Cardiac septum (tissue), 1 donor: ENCODE measurements around the gene LAMA4. TPM values are rescaled to one million over a fixed set of nuclear protein-coding genes. Genes with fewer than 3 reads are reported as not detected.

ENCODE experiments used
- DNase-seq: peaks from one replicate; pipeline ENCODE4 v3.0.0-alpha.2; 2020; ENCODE audit warnings: low spot score
- intact Hi-C: fragments of 100-400 bp; cut with DNase I; formaldehyde crosslinking; loops from one replicate; pipeline ENCODE4 v1.14.0; 2022
- long read RNA-seq: library from polyadenylated mRNA; unstranded; transcript quantifications from one replicate; pipeline ENCODE4 v2.0.0, GENCODE V29; 2021
- total RNA-seq: library from RNA; stranded (reverse); fragmentation: NEBNext Ultra II Directional; extraction: Animal tissue kit (Norgen Biotek cat#: 25700); gene quantifications from one replicate; pipeline ENCODE4 v1.2.1, GENCODE V29; 2021
- donor health status: DM: no; HTN: no; CAD: no.

Gene LAMA4, protein sequence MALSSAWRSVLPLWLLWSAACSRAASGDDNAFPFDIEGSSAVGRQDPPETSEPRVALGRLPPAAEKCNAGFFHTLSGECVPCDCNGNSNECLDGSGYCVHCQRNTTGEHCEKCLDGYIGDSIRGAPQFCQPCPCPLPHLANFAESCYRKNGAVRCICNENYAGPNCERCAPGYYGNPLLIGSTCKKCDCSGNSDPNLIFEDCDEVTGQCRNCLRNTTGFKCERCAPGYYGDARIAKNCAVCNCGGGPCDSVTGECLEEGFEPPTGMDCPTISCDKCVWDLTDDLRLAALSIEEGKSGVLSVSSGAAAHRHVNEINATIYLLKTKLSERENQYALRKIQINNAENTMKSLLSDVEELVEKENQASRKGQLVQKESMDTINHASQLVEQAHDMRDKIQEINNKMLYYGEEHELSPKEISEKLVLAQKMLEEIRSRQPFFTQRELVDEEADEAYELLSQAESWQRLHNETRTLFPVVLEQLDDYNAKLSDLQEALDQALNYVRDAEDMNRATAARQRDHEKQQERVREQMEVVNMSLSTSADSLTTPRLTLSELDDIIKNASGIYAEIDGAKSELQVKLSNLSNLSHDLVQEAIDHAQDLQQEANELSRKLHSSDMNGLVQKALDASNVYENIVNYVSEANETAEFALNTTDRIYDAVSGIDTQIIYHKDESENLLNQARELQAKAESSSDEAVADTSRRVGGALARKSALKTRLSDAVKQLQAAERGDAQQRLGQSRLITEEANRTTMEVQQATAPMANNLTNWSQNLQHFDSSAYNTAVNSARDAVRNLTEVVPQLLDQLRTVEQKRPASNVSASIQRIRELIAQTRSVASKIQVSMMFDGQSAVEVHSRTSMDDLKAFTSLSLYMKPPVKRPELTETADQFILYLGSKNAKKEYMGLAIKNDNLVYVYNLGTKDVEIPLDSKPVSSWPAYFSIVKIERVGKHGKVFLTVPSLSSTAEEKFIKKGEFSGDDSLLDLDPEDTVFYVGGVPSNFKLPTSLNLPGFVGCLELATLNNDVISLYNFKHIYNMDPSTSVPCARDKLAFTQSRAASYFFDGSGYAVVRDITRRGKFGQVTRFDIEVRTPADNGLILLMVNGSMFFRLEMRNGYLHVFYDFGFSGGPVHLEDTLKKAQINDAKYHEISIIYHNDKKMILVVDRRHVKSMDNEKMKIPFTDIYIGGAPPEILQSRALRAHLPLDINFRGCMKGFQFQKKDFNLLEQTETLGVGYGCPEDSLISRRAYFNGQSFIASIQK (N-terminal part only)
- total RNA-seq: 93.9 TPM
- long read RNA-seq, full-length matches to known transcripts: 29 of 70 reads
- long read RNA-seq, partial matches to known transcripts: 27 of 70 reads
- long read RNA-seq, other reads (novel, unspliced or antisense): 14 of 70 reads

DNA sequence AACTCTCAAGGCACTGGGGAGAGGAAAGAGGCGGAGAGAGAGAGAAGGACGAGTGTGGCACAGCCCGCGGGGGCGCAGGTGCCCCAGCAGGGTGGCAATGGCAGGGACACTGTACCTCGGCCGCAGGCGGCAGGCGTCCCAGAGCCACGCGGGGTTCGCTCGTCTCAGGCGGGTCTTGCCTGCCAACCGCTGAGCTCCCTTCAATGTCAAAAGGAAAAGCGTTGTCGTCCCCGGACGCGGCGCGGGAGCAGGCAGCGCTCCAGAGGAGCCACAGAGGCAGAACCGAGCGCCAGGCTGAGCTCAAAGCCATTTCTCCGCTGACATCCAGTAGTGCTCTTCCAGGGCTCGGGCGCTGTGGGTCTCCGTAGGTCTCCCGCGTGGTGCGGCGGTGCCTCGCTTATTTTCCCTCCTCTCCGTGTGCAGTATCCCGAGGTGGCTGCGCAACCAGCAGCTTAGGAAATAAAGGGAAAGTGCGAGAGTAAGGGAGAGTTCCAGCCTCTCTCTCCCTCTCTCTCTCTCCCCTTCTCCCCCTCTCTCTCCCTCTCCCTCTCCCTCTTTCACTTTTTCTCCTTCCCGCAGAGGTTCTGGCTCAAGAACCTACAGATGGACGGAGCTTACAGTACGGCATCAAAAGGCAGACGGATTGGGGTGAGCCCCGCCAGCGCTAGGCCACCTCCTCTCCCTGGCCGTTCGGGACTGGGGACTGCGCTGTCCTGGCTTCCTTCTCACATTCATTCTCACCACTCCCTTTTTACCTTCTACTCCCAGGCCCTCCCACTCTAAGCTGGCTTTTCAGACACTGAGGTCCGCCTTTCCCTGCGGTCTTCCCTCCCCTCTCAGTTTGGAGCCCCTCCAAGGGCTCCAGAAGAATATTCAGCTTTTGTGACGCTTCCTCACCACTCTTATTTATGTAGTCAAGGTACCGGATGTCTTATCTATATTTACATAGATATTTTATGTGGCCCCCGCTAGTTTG is at the start of gene LAMA4:
Gene LAMA4, minus strand, starts transcription at position 727 of the 976 bp plus-strand sequence. Its CDS starts 417 bp downstream, at position 310.
- intact Hi-C loops: loop anchor here (2.0 to 5.0 kb wide), 2 partner anchors 15 to 37 kb away; no protein-coding TSS in a partner anchor
- DNase-seq: peak; percentile 85

DNA sequence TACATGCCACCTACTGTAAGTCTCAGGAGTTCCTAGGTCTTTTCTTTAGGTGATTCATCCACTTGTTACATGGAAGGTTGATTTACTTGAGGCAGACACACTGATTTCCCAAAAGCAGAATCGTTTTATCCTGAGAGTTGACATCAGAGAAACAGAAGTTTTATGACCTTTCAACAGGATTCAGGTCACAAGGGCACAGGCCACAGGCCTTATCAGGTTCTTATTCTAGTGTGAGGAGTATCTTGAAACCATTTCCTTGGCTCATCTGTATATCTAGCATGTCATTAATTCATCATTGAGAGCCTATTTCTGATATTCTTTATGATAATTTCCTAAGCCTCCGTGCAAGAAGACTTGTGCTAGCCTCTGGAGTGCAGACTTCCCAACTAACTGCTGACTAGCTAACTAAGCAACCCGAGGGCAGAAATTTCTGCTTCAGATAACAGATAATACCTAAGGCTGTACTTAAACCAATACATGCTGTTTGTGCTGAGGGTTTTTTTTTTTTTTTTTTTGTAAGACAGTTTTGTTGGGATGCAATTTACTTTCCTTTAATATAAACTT is 47.9 kb upstream of the LAMA4 start:
- intact Hi-C loops: no loop called here

GRCh38 chr6:112300896-112301295 is 46.5 kb upstream of the LAMA4 start:
- no peak for DNase-seq
- intact Hi-C loops: no loop called here

More for the DNA sequence above, 47.9 kb upstream of the LAMA4 start:
- no peak for DNase-seq

GRCh38 chr6:112298816-112299281 is 44.5 kb upstream of the LAMA4 start:
- intact Hi-C loops: no loop called here
- DNase-seq: no peak

DNA sequence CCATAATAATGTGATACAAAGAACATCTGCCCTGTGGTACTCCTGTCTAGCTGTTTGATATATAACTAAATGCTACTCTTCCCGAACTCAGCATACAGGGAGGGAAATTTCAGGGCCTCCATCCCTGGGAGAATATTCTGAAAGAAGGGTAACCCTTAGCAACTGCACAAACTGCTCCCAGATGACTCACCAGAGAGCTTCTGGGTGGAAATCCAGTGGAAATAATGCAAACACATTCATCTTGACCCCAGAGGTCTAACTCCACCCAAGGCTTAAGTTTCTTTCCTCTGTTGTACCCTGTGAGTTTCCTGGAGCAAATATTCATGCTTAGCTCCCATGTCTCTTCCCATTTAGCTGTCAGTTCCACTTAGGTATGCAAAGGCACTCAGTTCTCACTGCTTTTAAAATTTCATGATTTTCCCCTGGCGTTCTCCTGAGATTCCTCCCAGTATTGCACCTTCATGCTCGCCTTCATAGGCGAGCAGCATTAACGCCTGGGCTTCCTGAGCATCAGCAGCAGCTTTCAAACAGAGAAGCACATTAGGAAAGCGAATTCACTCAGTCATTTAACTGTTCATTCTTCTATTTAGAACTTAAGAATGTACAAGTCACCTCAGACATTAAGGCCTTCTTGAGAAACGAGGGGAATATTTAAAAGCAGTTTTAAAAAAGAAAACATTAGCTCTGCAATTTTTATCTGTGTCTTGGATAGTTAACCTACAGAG is 43.8 kb upstream of the LAMA4 start:
- no peak for DNase-seq
- intact Hi-C loops: no loop called here

DNA sequence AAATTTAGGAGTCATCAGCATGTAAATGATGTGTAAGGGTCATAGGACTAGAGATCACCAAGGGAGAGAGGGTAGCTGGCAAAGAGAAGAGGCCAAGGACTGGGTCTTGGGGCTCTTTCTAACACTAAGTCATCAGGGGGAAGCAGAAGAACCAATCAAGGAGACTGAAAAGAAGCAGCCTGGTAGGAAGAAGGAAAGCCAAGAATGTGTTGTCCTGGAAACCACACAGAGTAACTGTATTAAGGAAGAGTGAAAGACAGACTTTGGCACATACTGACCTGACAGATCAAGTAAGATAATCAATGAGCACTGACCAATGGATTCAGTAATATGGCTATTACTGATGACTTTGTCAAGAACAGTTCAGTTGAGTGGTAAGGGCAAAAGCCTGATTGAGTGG is 42.3 kb upstream of the LAMA4 start:
- DNase-seq: no peak
- intact Hi-C loops: no loop called here

DNA sequence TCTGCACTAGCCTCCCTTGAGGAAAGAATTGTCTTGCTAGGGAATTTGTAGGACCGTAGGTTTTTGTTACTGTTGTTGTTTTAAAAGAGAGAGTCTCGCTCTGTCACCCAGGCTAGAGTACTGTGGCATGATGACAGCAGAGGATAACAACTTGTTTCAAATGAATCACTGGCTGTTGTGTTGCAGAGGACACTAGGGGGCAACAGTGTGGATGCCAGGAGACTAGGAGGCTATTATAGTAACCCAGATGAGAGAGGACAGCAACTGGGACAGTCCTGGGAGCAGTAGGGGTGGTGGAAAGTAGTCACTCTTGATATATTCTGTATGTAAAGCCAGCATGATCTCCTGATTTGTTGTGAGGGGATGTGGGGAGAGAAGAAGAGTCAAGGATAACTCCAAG is 41.8 kb upstream of the LAMA4 start:
- DNase-seq: no peak
- intact Hi-C loops: no loop called here

- intact Hi-C loops: no loop called here
- DNase-seq: no peak
Measured at GRCh38 chr6:112291161-112291762, 36.9 kb upstream of the LAMA4 start.

DNA sequence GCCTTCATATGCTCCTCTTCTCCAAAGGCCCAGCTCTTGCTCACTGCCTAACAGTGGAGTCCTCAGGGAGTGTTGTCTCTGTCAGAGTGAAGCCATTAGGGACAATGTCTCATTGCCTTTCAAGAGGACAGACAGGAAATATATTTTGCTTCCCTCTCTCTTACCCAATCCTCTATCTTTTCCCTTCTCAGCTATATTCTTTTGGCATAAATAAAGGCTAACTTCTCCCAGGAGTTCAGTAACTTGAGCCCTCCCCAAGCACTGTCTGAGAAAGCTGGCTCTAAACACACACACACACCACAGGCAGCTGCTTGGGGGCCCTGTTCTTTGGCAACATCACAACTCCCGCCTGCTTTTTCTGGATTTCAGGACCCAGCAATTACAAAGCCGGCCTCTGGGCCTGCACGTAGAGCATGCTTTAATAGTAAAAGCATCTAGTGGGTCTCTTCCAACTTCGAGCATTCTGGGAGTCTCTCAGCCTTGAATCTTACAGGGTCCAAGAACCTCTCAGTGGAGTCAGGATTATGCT is 34.7 kb upstream of the LAMA4 start:
- peak; percentile 77 for DNase-seq
- intact Hi-C loops: loop anchor here (5.0 to 10.0 kb wide), 2 partner anchors 57 to 204 kb away; partner anchors contain the start of genes FAM229B and TUBE1

DNA sequence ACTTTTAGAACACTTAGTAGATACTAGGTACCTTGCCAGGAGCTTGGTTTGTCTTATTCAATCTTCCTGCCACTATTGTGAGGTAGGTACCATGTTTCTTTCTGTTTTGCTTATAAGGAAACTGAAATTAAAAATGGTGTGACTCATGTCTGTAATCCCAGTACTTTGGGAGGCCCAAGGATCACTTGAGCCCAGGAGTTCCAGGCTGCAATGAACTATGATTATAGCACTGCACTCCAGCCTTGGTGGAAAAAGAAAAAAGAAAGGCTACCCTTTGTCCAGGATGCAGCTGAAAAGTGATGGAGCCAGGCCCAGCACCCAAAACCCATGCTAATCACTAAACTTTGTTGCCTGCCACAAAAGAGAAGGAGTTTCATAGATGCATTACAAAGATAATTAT is 34.1 kb upstream of the LAMA4 start:
- intact Hi-C loops: loop anchor here (5.0 to 10.0 kb wide), 2 partner anchors 56 to 204 kb away; partner anchors contain the start of genes FAM229B and TUBE1
- DNase-seq: no peak

DNA sequence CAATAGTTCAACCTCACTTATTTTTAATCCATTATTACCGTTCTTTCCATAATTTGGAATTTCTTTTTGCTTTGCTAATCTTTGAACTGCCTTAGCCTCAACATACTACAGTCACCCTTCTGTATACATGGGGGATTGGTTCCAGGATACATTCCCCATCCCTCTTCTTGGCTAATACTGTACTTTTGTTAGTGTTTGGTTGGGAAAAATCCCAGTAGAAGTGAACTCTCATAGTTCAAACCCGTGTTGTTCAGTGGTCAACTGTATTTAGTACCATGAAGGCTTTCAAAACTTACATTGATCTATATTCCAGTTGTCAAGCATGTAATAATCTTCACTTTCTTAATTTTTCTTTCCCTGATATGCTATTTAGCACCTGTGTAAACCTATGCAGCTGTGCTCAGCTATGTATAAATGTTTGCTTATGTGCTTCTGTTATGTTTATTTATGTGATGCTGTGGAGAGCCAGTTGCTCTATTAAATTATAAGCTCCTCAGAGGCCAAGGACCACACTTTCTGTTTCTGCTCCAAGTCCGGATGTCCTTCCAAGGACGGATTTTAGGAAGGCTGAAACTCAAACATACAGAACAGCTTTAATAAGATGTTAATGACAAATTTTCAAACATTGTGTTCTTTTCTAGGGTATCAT is 33.3 kb upstream of the LAMA4 start:
- intact Hi-C loops: loop anchor here (5.0 to 10.0 kb wide), 2 partner anchors 55 to 203 kb away; partner anchors contain the start of genes FAM229B and TUBE1

GRCh38 chr6:112286500-112287144 is 32.3 kb upstream of the LAMA4 start:
- intact Hi-C loops: loop anchor here (5.0 to 10.0 kb wide), 2 partner anchors 54 to 202 kb away; partner anchors contain the start of genes FAM229B and TUBE1
- no peak for DNase-seq

More for the DNA sequence above, 33.3 kb upstream of the LAMA4 start:
- DNase-seq: no peak

GRCh38 chr6:112286010-112286409 is 31.6 kb upstream of the LAMA4 start:
- intact Hi-C loops: loop anchor here (5.0 to 10.0 kb wide), 2 partner anchors 54 to 201 kb away; partner anchors contain the start of genes FAM229B and TUBE1
- DNase-seq: no peak

DNA sequence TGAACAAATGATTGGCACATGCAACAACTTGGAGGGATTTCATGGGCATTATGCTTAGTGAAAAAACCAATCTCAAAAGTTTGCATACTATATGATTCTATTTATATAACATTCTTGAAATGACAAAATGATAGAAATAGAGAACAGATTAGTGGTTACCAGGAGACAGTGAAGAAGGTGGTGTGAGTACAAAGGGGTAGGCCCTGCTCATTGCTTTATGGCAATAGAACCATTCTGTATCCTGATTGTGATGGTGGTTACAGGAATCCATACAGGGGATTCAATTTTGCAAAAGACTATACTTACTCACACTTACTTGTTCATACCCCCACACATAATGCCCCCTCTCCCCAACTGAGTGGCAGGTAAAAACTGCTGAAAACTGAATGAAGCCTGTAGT is 30.2 kb upstream of the LAMA4 start:
- intact Hi-C loops: loop anchor here (5.0 to 10.0 kb wide), 3 partner anchors 52 to 200 kb away; partner anchors contain the start of genes FAM229B and TUBE1
- DNase-seq: no peak

DNA sequence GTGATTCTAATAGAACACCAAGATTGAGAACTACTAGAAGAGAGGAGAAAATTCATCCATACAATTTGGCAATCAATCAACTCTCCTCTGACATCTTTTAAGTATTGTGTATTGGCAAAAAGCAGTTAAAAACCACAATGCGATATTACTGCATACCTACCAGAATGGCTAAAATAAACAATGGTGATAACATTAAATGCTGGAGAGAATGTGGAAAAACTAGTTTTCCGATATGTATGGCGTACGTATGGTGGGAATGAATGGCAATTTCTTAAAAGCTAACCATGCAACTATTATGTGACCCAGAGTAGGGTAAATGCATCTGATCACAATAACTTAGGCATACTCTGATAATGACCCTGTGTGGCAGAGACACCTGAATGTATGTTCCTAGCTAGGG is 29.3 kb upstream of the LAMA4 start:
- no peak for DNase-seq
- intact Hi-C loops: loop anchor here (5.0 to 10.0 kb wide), 2 partner anchors 101 to 199 kb away; partner anchors contain the start of genes FAM229B and TUBE1
